Lower leg skin (tissue), 4 donors: ENCODE data around the gene FAM204A. TPM values are rescaled to one million over a fixed set of nuclear protein-coding genes. Genes with fewer than 3 reads are reported as not detected.

ENCODE experiments used
- DNase-seq, 2 donors: peaks; one replicate each; pipeline ENCODE4 v3.0.0-alpha.2; 2019; ENCODE audit warnings: low spot score in 2 of 2
- H3K4me3 ChIP-seq: fragments of 200-600 bp; sonication (generic); 2 replicates; pipeline ENCODE4 v1.5.1; 2017; ENCODE audit warnings: mild to moderate bottlenecking, low read depth; ENCODE audit not compliant: poor library complexity, severe bottlenecking
- CTCF ChIP-seq, 3 donors: fragments of 450-650 bp; IDR thresholded peaks; one replicate each; pipeline ENCODE4 v1.5.1; 2016; ENCODE audit warnings: antibody characterized with exemption in 3 of 3, mild to moderate bottlenecking in 3 of 3, moderate library complexity in 2 of 3
- POLR2A ChIP-seq, 2 donors: fragments of 450-650 bp; IDR thresholded peaks; one replicate each; pipeline ENCODE4 v1.6.1; 2016 to 2017; ENCODE audit warnings: antibody characterized with exemption in 2 of 2, mild to moderate bottlenecking in 1 of 2, moderate library complexity in 1 of 2
- WGBS, 2 donors: methylation state at CpG; one replicate each; pipeline ENCODE4 v1.1.5; 2018; 5-methylcytosine and 5-hydroxymethylcytosine counted together
- intact Hi-C: fragments of 100-400 bp; cut with DNase I; formaldehyde crosslinking; loops from one replicate; pipeline ENCODE4 v1.15.0; 2023; ENCODE audit warnings: low total_unique reads
- total RNA-seq, 4 donors: library from RNA; depleted of rRNA; stranded (reverse); fragments of >200 nt; gene quantifications; one replicate each; pipeline ENCODE4 v1.1.0, GENCODE V29; 2016

FAM204A gene
- total RNA-seq, 4 donors from 2014 or later: 16.6 to 47.6 (median 39.3) TPM

GRCh38 chr10:118254654-118255053 lies 87.5 kb downstream of the FAM204A start:
- no peak for TF ChIP-seq POLR2A (IDR thresholded peaks at IDR 0.05)
- no peak for TF ChIP-seq CTCF (IDR thresholded peaks at IDR 0.05)
- 61 to 67% methylated on average over 4 of the region's 4 CpGs for WGBS, 2 donors
- intact Hi-C loops: no loop called here
- no peak overlapping the region for H3K4me3 ChIP-seq
- no peak for DNase-seq

- intact Hi-C loops: no loop called here
- no peak for DNase-seq
- WGBS, 2 donors: 84 to 85% methylated on average over 7 of the region's 7 CpGs
- TF ChIP-seq CTCF (IDR thresholded peaks at IDR 0.05) (no peak), POLR2A (IDR thresholded peaks at IDR 0.05) (no peak)
- H3K4me3 ChIP-seq: no peak overlapping the region
Measured at GRCh38 chr10:118253397-118253796, 88.7 kb downstream of the FAM204A start.

GRCh38 chr10:118251791-118252190 lies 90.3 kb downstream of the FAM204A start:
- no peak overlapping the region for H3K4me3 ChIP-seq
- WGBS, 2 donors: 33 to 46% methylated on average over 3 to 7 of the region's 7 CpGs
- no peak for TF ChIP-seq CTCF (IDR thresholded peaks at IDR 0.05)
- no peak for TF ChIP-seq POLR2A (IDR thresholded peaks at IDR 0.05)
- intact Hi-C loops: no loop called here
- DNase-seq: no peak

- no peak overlapping the region for H3K4me3 ChIP-seq
- DNase-seq: no peak
- TF ChIP-seq CTCF (IDR thresholded peaks at IDR 0.05): no peak
- TF ChIP-seq POLR2A (IDR thresholded peaks at IDR 0.05): no peak
- intact Hi-C loops: no loop called here
Measured at GRCh38 chr10:118249714-118250113, 92.4 kb downstream of the FAM204A start.
